A549 (cell line): Measurements from ENCODE around the gene SOD2. TPM values are rescaled to one million over a fixed set of nuclear protein-coding genes. Genes with fewer than 3 reads are reported as not detected.

Source experiments
- ATAC-seq, 2 experiments: fragments of 200-7000 bp in 1 of 2; fragments of >200 bp in 1 of 2; cut with Nextera tagmentation in 1 of 2; cut with Tn5 transposase in 1 of 2; 3 replicates each; pipeline versions ENCODE4 v1.8.0 to v1.9.1; 2018 to 2020; ENCODE audit warnings: mild to moderate bottlenecking in 1 of 2, moderate library complexity in 1 of 2
- CTCF ChIA-PET: fragments of 300-600 bp; sonication (Branson Sonifier 250); formaldehyde crosslinking; extraction: SDS; loops from one replicate; lab custom pipeline; 2021; ENCODE audit warnings: antibody characterized with exemption, inconsistent platforms; lab: Yijun Ruan, JAX
- POLR2A ChIA-PET: fragments of 350-600 bp; formaldehyde crosslinking; extraction: SDS; loops from one replicate; lab custom pipeline; 2021; ENCODE audit warnings: antibody characterized with exemption, inconsistent platforms; lab: Yijun Ruan, JAX
- DNase-seq, 2 experiments: peaks; one replicate each; pipeline versions ENCODE4 v3.0.0 to v3.0.0-alpha.2; 2011 to 2016; ENCODE audit warnings: low read depth in 1 of 2, low spot score in 1 of 2
- FAIRE-seq: peaks from 2 replicates; lab custom pipeline; 2011; peaks lifted over from hg19 to GRCh38; lab: Jason Lieb, UNC
- H3K27ac ChIP-seq, 2 experiments: fragments of >200 bp; sonication (Bioruptor Twin); formaldehyde crosslinking; 3 replicates each; pipeline ENCODE4 v1.5.1; 2016 to 2017
- H3K4me1 ChIP-seq: fragments of >200 bp; sonication (Bioruptor Twin); formaldehyde crosslinking; 3 replicates; pipeline ENCODE4 v1.6.1; 2016
- H3K4me2 ChIP-seq: fragments of >200 bp; sonication (Bioruptor Twin); formaldehyde crosslinking; 3 replicates; pipeline ENCODE4 v1.6.1; 2016
- H3K4me3 ChIP-seq: fragments of >200 bp; sonication (Bioruptor Twin); formaldehyde crosslinking; 3 replicates; pipeline ENCODE4 v1.5.1; 2016
- H3K9me3 ChIP-seq: fragments of >200 bp; sonication (Bioruptor Twin); formaldehyde crosslinking; 3 replicates; pipeline ENCODE4 v1.6.1; 2016
- CBX8 ChIP-seq: fragments of 200-600 bp; sonication (generic); IDR thresholded peaks from 2 replicates; pipeline ENCODE4 v1.6.1; 2016
- CEBPB ChIP-seq, 2 experiments: fragments of >200 bp in 1 of 2; sonication (Bioruptor Twin) in 1 of 2; formaldehyde crosslinking in 1 of 2; IDR thresholded peaks; 2 replicates each; pipeline ENCODE4 v1.6.1; 2012 to 2016
- EHF ChIP-seq: fragments of 250-450 bp; sonication (Bioruptor Pico); IDR thresholded peaks from 2 replicates; pipeline ENCODE4 v1.5.0; 2020; ENCODE audit warnings: mild to moderate bottlenecking
- EHMT2 ChIP-seq: fragments of 200-600 bp; sonication (generic); IDR thresholded peaks from 2 replicates; pipeline ENCODE4 v1.6.1; 2016; ENCODE audit warnings: antibody characterized with exemption, low read depth, mild to moderate bottlenecking, moderate library complexity
- GATA3 ChIP-seq: IDR thresholded peaks from 2 replicates; pipeline ENCODE4 v1.6.1; 2012; ENCODE audit warnings: borderline replicate concordance
- HDAC2 ChIP-seq: fragments of 200-600 bp; sonication (generic); IDR thresholded peaks from 2 replicates; pipeline ENCODE4 v1.6.1; 2016
- HOXB13 ChIP-seq: fragments of 250-450 bp; sonication (Bioruptor Pico); IDR thresholded peaks from 2 replicates; pipeline ENCODE4 v1.5.0; 2020; ENCODE audit warnings: low read depth, mild to moderate bottlenecking, moderate library complexity
- JUN ChIP-seq, 2 experiments: fragments of >200 bp; sonication (Bioruptor Twin); formaldehyde crosslinking; IDR thresholded peaks; 2 replicates in 1 of 2; 3 replicates in 1 of 2; pipeline ENCODE4 v1.6.1; 2016 to 2017
- JUNB ChIP-seq: fragments of >200 bp; sonication (Bioruptor Twin); formaldehyde crosslinking; IDR thresholded peaks from 2 replicates; pipeline ENCODE4 v1.6.1; 2016
- KDM5A ChIP-seq: fragments of 200-600 bp; sonication (generic); IDR thresholded peaks from 2 replicates; pipeline ENCODE4 v1.6.1; 2016; ENCODE audit warnings: antibody characterized with exemption, mild to moderate bottlenecking
- MAZ ChIP-seq: fragments of 150-350 bp; IDR thresholded peaks from 2 replicates; pipeline ENCODE4 v1.6.1; 2014; ENCODE audit warnings: antibody characterized with exemption, low read depth, low read length, borderline replicate concordance
- MYC ChIP-seq: IDR thresholded peaks from 2 replicates; pipeline ENCODE4 v1.6.1; 2012; ENCODE audit warnings: mild to moderate bottlenecking, inconsistent platforms, low read length, improper control_type of control experiment, borderline replicate concordance
- NR3C1 ChIP-seq: fragments of >200 bp; sonication (Bioruptor Twin); formaldehyde crosslinking; IDR thresholded peaks from 3 replicates; pipeline ENCODE4 v1.6.1; 2017
- PHF8 ChIP-seq: fragments of 200-600 bp; sonication (generic); IDR thresholded peaks from 2 replicates; pipeline ENCODE4 v1.6.1; 2016; ENCODE audit warnings: low read depth, mild to moderate bottlenecking, antibody characterized with exemption, moderate library complexity, borderline replicate concordance
- ZC3H11A ChIP-seq: fragments of 450-650 bp; IDR thresholded peaks from 2 replicates; pipeline ENCODE4 v1.6.1; 2014; ENCODE audit warnings: antibody characterized with exemption, mild to moderate bottlenecking
- WGBS: methylation state at CpG from one replicate; pipeline ENCODE4 v1.1.6; 2017; ENCODE audit errors: missing lambda C conversion rate; 5-methylcytosine and 5-hydroxymethylcytosine counted together
- polyA plus RNA-seq, 4 experiments: library from polyadenylated mRNA; depleted of rRNA in 3 of 4; stranded (reverse); fragments of >200 nt; fragmentation: RNase III in 1 of 4; extraction: RNeasy Plus Mini Kit Qiagen cat#74134 plus additional on column Dnase treatment in 1 of 4; gene quantifications; 2 replicates in 3 of 4; 3 replicates in 1 of 4; pipeline ENCODE4 v1.2.3, GENCODE V29; 2011 to 2017
- TF ChIP-seq, protein P1 (sequence below): IDR thresholded peaks from 2 replicates; pipeline ENCODE4 v1.6.1; 2012
- TF ChIP-seq, protein P2 (sequence below): fragments of >200 bp; sonication (Bioruptor Twin); formaldehyde crosslinking; IDR thresholded peaks from 2 replicates; pipeline ENCODE4 v1.6.1; 2016
- TF ChIP-seq, protein P3 (sequence below): fragments of 250-450 bp; sonication (Bioruptor Pico); IDR thresholded peaks from 2 replicates; pipeline ENCODE4 v1.5.0; 2020; ENCODE audit warnings: low read depth, mild to moderate bottlenecking, moderate library complexity
- TF ChIP-seq, protein P4 (sequence below): fragments of >200 bp; sonication (Bioruptor Twin); formaldehyde crosslinking; IDR thresholded peaks from 3 replicates; pipeline ENCODE4 v1.6.1; 2016

The SOD2 gene
- polyA plus RNA-seq, 2 of the 4 experiments (the other 2 are of a cell fraction), result 34.8 to 81.0 TPM

DNA sequence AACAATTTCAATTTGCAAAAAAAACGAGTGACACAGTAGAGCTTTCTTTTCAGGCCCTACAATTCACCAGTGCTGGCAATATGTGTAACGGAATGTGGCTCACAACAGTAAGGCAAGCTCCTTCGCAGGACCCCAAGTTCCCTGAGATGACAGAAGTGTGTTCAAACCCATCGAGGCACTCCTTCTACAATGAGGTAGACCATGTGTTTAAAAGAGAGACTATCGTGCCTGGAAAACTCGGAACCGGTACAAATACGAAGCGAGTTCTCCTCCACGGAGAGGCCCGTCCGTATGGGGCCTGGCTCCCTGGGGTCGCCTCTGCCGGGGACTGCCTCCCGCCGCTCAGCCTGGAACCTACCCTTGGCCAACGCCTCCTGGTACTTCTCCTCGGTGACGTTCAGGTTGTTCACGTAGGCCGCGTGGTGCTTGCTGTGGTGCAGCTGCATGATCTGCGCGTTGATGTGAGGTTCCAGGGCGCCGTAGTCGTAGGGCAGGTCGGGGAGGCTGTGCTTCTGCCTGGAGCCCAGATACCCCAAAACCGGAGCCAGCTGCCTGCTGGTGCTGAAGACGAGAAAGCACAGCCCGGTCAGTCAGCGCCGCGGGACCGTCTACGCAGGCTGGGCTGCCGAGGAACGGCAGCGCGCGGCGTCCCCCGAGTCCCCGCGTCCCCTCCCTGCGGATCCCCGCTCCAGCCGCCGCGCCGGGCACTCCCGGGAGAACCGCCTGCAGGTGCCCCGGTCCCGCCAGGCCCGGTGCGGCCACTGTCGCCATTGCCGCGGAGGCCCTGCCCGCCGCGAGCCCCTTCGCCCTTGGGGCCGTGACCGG is 526 bp downstream of the SOD2 start:
- DNase-seq (peak in 1 of 2 experiments; percentile 51), ATAC-seq (peak; percentile 67 to 68), FAIRE-seq (no peak)
- CTCF ChIA-PET, result interaction anchor here (0.6 to 5.1 kb wide), 9 partner anchors 11 to 389 kb away, joined by 4 to 29 read pairs (median 8); partner anchors contain the start of gene WTAP
- 10% methylated on average over 16 of the region's 66 CpGs for WGBS
- TF ChIP-seq KDM5A (no peak), ZC3H11A (no peak), EHMT2 (no peak), MAZ (no peak), PHF8 (peak; percentile 45; the same call in 1 of the 2 replicates), CEBPB (IDR thresholded peaks at IDR 0.05) (no peak), JUNB (no peak), EHF (no peak)
- TF ChIP-seq, protein P1, sequence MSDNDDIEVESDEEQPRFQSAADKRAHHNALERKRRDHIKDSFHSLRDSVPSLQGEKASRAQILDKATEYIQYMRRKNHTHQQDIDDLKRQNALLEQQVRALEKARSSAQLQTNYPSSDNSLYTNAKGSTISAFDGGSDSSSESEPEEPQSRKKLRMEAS, result peak; percentile 9; the same call in 1 of the 2 replicates
- TF ChIP-seq, protein P2, sequence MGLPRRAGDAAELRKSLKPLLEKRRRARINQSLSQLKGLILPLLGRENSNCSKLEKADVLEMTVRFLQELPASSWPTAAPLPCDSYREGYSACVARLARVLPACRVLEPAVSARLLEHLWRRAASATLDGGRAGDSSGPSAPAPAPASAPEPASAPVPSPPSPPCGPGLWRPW, result no peak
- Histone ChIP-seq H3K4me1 (peaks cover 20% of the 10 kb centered on the region), H3K4me2 (peak overlapping the region; percentile 97), H3K27ac (peak overlapping the region; percentile 95 to 100), H3K4me3 (peak overlapping the region; percentile 72), H3K9me3 (no peaks in the 10 kb centered on the region)
- POLR2A ChIA-PET, result interaction anchor here (1.4 to 3.8 kb wide), 3 partner anchors 9 to 98 kb away, joined by 7 to 29 read pairs (median 12); partner anchors contain the start of genes MRPL18, TCP1 and WTAP

DNA sequence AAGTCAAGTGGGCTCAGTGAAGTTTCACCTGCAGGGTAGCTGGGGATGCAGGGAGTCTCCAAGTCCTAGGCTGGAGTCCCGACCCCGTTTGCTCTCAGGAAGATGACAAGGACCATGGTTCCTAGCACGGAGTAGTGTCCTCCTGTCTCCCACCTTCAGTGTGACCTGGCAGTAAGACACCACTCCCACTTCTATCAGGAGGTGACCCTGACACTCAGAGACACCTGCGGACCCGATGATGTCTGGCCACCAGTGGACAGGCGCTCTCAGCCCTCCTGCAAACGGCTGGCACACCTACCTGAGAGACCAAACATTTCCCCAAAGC is 1.1 kb downstream of the SOD2 start:
- peak overlapping the region; percentile 72 for H3K4me3 ChIP-seq
- H3K9me3 ChIP-seq, result no peaks in the 10 kb centered on the region
- peak overlapping the region; percentile 97 for H3K4me2 ChIP-seq
- no peak for TF ChIP-seq GATA3
- TF ChIP-seq, protein P3, sequence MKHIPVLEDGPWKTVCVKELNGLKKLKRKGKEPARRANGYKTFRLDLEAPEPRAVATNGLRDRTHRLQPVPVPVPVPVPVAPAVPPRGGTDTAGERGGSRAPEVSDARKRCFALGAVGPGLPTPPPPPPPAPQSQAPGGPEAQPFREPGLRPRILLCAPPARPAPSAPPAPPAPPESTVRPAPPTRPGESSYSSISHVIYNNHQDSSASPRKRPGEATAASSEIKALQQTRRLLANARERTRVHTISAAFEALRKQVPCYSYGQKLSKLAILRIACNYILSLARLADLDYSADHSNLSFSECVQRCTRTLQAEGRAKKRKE, result no peak
- no peak for TF ChIP-seq HOXB13 (CRISPR knock-in tag)
- no peak for TF ChIP-seq JUNB
- TF ChIP-seq, protein P2, result no peak
- no peak for TF ChIP-seq JUN (IDR thresholded peaks at IDR 0.05)
- no peak for TF ChIP-seq NR3C1
- TF ChIP-seq MYC, result no peak
- no peak for TF ChIP-seq CBX8
- TF ChIP-seq, protein P4, sequence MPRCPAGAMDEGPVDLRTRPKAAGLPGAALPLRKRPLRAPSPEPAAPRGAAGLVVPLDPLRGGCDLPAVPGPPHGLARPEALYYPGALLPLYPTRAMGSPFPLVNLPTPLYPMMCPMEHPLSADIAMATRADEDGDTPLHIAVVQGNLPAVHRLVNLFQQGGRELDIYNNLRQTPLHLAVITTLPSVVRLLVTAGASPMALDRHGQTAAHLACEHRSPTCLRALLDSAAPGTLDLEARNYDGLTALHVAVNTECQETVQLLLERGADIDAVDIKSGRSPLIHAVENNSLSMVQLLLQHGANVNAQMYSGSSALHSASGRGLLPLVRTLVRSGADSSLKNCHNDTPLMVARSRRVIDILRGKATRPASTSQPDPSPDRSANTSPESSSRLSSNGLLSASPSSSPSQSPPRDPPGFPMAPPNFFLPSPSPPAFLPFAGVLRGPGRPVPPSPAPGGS, result no peak
- no peak for TF ChIP-seq HDAC2
- TF ChIP-seq, all 56 proteins: peak for 0
- FAIRE-seq (no peak), DNase-seq (no peak), ATAC-seq (peak in 1 of 2 experiments; percentile 6; a peak in 1 of 6 replicates)
- H3K27ac ChIP-seq, result peak overlapping the region; percentile 95 to 100; a peak in 5 of 6 replicates
- H3K4me1 ChIP-seq, result peaks cover 20% of the 10 kb centered on the region
- ChIA-PET CTCF (interaction anchor here (0.6 to 5.1 kb wide), 16 partner anchors 9 to 262 kb away, joined by 3 to 29 read pairs (median 5); partner anchors contain the start of gene WTAP), POLR2A (interaction anchor here (1.4 to 3.8 kb wide), 3 partner anchors 9 to 98 kb away, joined by 7 to 29 read pairs (median 12); partner anchors contain the start of genes MRPL18, TCP1 and WTAP)
- WGBS, result 42% methylated on average over 6 of the region's 7 CpGs
